SK-N-MC (cell line): ENCODE data around the gene SLC38A11.
"Not testable (repeated sequence)": the region's sequence is repeated elsewhere in the genome, so short reads cannot be mapped to it uniquely, and the experiment has no call there.

Experiments
- EZH2 ChIP-seq: fragments of 200-600 bp; sonication (generic); IDR thresholded peaks from one replicate; pipeline ENCODE4 v1.6.1; 2017; ENCODE audit warnings: antibody characterized with exemption
- FOXP2 ChIP-seq: optimal IDR thresholded peaks from 2 replicates; pipeline ENCODE3; 2011; ENCODE audit warnings: mild to moderate bottlenecking, moderate library complexity; ENCODE audit not compliant: insufficient read depth; ENCODE audit errors: extremely low read length, control extremely low read depth
- POLR2AphosphoS5 ChIP-seq: IDR thresholded peaks from 2 replicates; pipeline ENCODE4 v1.6.1; 2012; ENCODE audit warnings: mild to moderate bottlenecking, low read depth, low read length, borderline replicate concordance

DNA sequence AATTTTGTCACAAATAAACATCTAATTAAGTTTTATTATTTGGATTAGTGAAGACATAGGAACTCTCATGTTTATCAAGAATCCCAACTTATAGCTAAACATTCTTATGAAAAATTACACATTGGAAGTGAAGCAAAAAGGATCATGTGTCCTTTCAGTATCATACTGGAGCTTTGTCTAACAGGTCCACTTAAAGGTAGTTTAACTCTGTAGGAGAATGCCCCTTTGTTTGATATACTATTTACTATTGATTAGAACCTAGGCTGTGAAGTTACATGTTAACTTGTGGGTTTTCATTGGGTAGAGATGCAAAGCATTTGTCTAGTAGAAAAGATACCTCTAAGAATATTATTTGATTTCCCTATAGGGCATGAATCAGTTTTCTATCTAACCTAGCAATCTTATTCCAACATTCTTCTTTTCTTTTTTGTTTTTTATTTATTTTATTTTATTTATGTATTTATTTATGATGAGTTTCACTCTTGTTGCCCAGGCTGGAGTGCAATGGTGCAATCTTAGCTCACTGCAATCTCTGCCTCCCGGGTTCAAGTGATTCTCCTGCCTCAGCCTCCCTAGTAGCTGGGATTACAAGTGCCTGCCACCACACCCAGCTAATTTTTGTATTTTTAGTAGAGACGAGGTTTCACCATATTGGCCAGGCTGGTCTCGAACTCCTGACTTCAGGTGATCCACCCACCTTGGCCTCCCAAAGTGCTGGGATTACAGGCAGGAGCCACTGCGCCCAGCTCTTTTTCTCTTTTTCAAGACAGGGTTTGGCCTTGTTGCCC lies 95.2 kb downstream of the SLC38A11 start:
- TF ChIP-seq POLR2AphosphoS5, EZH2, FOXP2: not testable (repeated sequence)
